G401.6 (cell line): ENCODE data around the gene DHRS12.

ENCODE experiments used
- FAIRE-seq: peaks from 2 replicates; lab custom pipeline; 2012; peaks lifted over from hg19 to GRCh38; lab: Jason Lieb, UNC

The DHRS12 gene

DNA sequence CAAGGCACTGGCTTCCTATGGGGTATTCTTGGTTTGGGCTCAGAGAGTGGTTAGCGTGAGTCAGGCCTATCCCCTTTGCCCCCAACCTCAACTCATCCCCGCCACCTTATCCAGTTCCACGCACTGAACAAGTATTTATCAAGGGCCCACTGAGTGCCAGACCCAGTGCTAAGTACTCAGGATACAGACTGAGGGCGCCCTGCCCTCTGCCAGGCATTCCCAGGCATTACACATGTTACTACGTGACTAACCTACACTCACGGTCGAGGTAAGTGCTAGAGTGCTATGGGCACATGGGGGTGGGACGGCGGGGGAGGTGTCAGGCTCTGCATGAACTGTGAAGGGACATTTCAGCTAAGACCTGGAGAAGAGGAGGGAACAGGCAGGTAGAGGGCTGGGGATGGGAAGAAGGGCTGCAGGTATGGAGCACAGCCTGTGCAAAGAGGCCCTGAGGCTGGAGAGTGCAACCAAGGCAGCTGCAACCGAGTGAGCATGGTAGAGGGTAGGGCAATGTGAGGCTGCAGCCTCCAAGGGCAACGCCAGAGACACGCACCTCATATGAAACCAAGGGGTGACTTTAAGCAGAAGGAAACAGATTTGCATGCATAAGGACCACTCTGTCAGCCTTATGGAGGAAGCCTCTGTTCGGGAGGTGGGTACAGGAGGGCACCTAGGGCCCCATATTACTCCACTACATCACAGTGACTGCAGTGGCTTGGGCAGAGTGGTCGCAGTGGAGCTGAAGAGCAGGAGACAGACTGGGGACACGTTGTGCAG lies 22.5 kb downstream of the DHRS12 start:
- no peak for FAIRE-seq

GRCh38 chr13:51780099-51780498 lies 23.9 kb downstream of the DHRS12 start:
- no peak for FAIRE-seq

- no peak for FAIRE-seq
Observed at GRCh38 chr13:51778392-51778791, 25.6 kb downstream of the DHRS12 start.

DNA sequence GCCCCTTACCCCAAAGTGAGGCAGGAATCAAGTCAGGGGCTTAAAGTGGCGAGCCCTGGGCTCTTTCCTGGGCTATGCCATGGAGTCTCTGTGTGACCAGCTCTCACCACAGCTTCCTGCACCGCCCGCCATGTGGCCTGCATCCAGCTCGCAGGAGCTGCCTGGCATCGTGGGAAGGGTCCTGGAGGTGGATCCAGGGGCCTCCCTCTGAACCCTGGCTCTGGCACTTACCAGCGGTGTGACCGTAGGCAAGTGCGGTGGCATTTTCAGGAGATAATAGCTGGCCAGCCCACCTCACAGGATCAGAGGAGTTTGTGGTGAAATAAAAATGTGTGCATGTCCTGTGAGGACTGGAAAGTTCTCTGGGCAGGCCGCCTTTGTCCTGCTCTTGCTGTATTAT lies 26.0 kb downstream of the DHRS12 start:
- FAIRE-seq: no peak

DNA sequence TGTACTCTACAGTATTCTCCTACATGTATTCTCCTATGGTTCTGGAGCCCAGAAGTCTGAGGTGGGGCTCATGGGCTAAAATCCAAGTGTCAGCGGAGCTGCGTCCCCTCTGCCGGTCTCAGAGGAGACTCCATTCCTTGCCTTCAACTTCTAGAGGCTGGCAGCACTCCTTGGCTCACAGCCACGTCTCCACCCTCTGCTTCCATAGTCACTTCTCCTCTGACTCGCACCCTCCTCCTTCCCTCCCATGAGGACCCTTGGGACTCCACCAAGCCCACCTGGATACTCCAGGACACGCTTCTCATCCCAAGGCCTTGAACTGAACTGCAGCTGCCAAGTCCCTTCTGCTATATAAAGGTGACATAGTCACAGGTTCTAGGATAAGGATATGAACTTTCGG lies 27.8 kb downstream of the DHRS12 start:
- no peak for FAIRE-seq

DNA sequence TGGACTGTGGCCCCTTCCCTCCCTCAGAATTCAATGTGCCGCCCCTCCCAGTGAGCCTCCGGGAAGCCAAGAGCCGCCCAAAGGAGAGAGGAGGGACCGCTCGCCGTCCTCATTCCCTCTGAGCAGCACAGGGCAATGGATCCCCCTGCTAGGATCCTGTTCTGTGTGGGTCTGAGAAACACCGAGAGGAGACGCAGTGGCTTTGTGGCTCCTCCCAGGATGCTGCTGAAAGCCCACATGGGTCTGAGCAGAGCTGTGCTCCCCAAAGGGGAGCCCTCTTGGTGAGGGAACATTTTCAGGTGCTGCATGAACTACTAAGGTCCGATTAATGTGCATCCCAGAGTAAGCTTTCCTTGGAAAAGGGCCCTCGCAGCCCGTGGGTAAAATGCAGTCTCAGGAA lies 30.4 kb downstream of the DHRS12 start:
- no peak for FAIRE-seq

DNA sequence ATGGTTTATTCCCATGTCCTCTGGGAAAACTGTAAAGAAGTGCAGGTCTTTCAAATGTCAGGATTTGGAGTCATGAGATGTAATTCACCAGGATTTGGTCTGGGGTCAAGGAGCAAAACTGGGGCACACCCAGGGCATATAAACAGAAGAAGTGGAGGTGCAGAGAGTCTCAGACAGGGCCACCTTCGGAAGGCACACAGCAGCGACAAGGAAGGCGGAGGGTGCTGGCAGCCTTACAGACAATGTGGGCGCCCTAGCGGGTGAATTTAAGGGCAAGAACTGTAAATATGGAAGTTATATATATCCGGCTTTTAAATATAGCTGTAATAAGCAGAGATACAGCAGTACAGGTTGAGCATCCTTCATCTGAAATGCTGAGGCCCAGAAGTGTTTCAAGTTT lies 31.2 kb downstream of the DHRS12 start:
- FAIRE-seq: no peak

GRCh38 chr13:51772105-51772455 lies 31.9 kb downstream of the DHRS12 start:
- FAIRE-seq: no peak

DNA sequence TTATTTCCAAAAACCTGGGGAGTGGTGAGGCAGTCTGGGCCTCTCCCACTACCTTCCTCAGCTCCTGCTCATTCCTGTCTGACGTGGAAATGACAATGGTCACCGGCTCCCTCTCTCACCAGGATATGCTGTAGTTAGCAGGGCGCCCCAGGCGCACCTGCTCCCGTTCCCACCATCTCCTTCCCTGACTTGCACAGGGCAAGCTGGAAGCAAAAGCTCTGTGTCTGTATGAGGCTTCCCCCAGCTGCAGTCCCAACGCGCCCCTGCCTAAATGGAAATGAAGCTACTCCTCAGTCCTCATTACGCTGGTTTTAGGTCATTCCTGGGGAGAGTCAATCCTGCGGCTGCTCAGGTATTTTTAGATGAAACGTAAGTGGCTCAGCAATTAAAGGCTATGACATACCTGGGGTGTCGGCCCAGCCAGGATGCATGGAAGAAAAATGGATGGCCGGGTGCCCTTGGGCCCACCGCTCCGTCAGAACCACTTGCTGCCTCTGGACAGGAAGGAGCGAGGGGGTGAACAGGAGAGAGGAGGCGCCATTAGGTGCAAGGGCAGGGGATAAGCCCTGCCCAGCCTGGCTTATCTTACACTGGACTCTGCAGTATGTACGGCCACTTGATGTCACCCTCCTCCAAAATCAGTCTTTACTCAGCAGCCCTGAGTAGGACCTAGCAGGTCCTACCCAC lies 32.4 kb downstream of the DHRS12 start:
- FAIRE-seq: no peak

DNA sequence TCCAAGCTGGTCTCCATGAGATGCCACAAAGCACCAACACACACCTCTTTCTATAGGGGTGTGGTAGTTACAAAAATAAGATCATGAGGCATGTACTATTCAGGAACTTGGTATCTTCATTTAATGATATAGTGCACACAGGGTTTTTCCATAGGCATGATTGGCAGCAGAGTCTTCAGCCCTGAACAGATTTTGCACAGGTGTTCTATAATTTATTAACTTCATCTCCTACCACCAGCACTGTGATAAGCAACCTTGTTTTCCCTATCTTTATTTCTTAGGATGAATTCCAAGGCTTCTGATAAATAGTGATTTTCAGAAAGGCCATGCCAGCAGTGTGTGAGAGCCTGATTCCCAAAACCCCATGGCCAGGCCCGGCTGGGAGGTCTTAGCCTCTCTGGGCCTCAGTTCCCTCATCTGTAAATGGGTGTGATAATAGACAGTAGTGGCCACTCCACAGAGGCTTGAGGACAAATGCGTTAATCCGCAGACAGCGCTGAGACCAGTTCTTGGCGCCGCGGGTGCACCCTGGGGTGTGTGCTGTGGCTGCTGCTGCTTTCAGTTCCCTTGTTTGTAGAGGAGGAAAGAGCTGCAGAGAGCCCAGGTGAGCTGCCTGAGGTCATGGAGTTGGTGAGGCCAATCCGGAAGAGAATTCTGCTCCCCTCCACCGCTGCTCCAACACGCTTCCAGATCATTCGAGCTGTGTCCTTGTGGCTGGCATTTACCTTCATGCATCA lies 33.1 kb downstream of the DHRS12 start:
- FAIRE-seq: no peak

- no peak for FAIRE-seq
Observed at GRCh38 chr13:51770160-51770559, 33.8 kb downstream of the DHRS12 start.

- no peak for FAIRE-seq
Observed at GRCh38 chr13:51769455-51770127, 34.4 kb downstream of the DHRS12 start.

DNA sequence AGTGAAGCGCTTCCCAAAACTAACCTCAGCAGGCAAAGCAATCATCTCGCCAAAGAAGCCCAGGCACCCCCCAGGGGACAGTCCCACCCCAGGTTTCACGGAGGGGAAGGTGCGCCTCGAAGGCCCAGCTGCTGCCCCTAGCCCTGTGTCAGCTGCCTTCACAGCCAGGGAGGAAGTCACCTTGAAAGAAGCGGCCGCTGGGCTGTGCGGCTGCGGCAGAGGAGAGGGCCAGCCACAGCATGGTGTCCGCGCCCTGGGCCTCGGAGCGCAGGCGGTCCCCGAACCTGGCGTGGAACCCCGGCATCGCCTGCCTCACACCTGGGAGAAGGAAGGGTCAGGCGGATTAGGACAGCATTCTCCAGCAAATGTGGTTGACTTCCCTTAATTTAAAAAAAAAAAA lies 35.0 kb downstream of the DHRS12 start:
- FAIRE-seq: no peak

GRCh38 chr13:51768378-51768921 lies 35.5 kb downstream of the DHRS12 start:
- no peak for FAIRE-seq

DNA sequence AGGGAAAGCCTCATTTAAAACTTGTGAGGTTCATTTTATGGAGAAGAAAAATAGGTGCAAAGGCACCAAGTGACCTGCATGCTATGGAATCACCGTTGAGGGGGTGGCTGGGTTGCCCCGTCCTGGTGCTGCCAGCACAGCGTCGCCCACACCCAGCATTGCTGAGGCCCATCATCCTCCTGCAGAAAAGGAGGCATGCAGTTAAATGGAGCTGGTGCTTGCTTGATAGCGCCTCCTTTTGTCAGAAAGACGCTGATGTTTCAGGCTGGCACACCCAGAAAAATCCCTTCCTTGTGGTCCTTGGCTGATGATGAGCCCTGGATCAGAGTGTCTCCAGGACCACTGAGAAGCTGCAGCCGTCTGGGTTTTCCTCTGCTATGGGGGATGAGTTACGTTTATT lies 36.9 kb downstream of the DHRS12 start:
- no peak for FAIRE-seq

- FAIRE-seq: no peak
Observed at GRCh38 chr13:51765142-51765515, 38.8 kb downstream of the DHRS12 start.

- FAIRE-seq: no peak
Observed at GRCh38 chr13:51764184-51765141, 39.5 kb downstream of the DHRS12 start.

- FAIRE-seq: no peak
Observed at GRCh38 chr13:51763486-51763885, 40.5 kb downstream of the DHRS12 start.

GRCh38 chr13:51761643-51762350 lies 42.2 kb downstream of the DHRS12 start:
- FAIRE-seq: no peak

DNA sequence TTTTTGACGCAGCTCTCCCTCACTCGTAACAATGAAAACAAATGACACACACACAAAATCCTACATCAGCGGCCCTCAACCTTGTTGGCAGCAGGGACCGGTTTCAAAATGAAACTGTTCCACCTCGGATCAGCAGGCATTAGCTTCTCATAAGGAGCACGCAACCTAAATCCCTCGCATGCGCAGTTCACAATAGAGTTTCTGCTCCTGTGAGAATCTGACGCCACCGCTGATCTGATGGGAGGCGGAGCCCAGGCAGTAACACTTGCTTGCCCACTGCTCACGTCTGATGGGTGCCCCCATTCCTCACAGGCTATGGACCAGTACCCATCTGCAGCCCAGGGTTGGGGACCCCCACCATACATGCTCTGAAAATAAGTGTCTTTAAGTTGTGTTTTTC lies 43.4 kb downstream of the DHRS12 start:
- no peak for FAIRE-seq

- FAIRE-seq: no peak
Observed at GRCh38 chr13:51759240-51759639, 44.7 kb downstream of the DHRS12 start.
